NCI-H2196 treated with DMSO at 0.1 percent for 48 hours (cell line): Measurements from ENCODE around the gene DPM2.

Source experiments
- DNase-seq: peaks from one replicate; lab custom pipeline; 2025; ENCODE audit not compliant: unreplicated experiment; lab: John Stamatoyannopoulos, UW

DPM2 gene

GRCh38 chr9:127899128-127899943 lies 38.3 kb downstream of the DPM2 start, which contains the start of gene ST6GALNAC6:
Gene ST6GALNAC6 (minus strand): TSS chr9:127899603. CDS start chr9:127897981, 1,622 bp downstream.
- no peak for DNase-seq

- DNase-seq = no peak
Observed at GRCh38 chr9:127898433-127899127, 39.1 kb downstream of the DPM2 start.

DNA sequence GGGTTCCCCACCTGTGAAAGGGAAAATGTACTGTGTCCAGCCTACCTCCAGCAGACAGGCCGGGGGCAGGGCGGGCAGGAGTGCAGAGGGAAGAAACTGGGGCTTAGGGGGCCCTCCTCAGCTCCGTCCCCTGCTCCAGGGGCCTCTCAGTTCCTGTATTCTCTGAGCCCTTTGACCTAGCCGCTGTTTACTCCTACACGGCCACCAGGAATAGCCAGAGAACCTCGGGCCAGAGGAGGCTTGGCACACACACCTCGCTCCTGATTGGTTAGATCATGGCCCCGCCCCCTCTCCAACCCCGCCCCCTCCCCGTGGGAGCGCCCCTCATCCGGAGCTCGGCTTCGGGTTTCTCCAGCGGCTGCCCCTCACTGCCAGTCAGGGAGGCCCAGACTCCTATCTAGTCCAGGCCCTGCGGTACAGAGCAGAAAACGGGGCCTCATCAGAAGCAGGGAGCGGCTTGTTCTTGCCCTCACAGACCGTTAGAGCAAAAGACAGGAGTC lies 40.4 kb downstream of the DPM2 start:
- DNase-seq = no peak

GRCh38 chr9:127896395-127897192 lies 41.1 kb downstream of the DPM2 start:
- no peak for DNase-seq

GRCh38 chr9:127895811-127896210 lies 41.8 kb downstream of the DPM2 start:
- DNase-seq = no peak

DNA sequence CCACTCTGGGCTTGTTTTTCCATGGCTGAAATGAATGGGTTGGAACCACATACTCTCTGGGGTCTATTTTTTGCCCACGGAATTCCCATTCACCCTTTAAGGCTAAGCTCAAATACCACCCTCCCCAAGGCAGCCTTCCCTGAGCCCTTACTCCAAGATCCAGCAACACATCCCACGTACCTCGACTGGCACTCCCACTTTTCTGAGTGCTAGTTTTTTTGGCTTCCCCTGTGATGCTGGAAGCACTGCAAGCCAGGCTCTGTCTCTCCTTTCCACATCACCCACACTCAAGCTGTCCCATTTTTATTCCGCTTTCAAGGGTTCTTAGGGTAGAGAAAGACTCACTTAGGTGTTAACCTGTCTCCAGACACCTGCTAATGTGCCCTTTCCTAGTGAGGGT lies 44.3 kb downstream of the DPM2 start:
- no peak for DNase-seq

GRCh38 chr9:127892831-127893230 lies 44.8 kb downstream of the DPM2 start:
- DNase-seq = no peak

GRCh38 chr9:127890053-127890452 lies 47.6 kb downstream of the DPM2 start:
- DNase-seq = no peak

DNA sequence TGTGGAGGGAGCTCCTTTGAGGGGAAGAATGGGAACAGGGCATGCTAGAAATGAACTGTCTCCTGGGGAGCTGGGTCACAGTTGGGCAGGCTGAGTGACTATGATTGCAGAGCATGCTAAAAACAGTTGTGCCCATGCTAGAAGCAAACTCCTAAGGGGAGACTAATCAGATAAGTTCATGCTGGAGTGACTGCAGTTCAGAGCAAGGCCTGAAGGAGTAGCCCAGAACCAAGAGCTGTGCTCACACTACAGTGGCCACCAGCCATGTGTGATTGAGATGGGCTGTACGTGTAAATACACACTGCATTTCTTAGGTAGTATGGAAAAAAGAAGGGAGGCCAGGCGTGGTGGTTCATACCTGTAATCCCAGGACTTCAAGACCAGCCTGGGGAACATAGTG lies 49.9 kb downstream of the DPM2 start:
- DNase-seq = no peak

- no peak for DNase-seq
Observed at GRCh38 chr9:127886401-127886972, 51.2 kb downstream of the DPM2 start.

- no peak for DNase-seq
Observed at GRCh38 chr9:127885508-127886281, 52.0 kb downstream of the DPM2 start.
